ENCODE data around the gene LRRC57. TPM values are rescaled to one million over a fixed set of nuclear protein-coding genes. Genes with fewer than 3 reads are reported as not detected.
A peak's percentile ranks its signal among the peaks of the same experiment; 100 is the strongest.

LRRC57 gene
- total RNA-seq, 1 donor from 2014 or later: 30.7 TPM

DNA sequence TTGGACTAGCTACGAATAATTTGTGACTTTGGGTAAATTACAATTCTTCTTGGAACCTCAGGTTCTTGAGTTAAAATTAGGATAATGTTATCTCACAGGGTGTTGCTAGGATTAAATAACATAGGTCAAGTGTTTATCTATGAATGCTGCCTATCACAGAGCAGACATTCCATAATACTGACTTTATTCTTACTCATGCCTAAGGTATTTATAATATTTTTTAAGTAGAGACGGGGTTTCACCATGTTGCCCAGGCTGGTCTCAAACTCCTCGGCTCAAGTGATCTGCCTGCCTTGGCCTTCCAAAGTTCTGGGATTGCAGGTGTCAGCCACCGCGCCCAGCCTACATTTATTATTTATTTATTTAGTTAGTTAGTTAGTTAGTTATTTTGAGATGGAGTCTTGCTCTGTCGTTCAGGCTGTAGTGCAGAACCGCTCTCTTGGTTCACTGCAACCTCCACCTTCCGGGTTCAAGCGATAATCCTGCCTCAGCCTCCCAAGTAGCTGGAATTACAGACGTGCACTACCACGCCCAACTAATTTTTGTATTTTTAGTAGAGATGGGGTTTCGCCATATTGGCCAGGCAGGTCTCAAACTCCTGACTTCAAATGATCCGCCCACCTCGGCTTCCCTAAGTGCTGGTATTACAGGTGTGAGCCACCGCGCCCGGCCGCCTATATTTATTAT, 56.9 kb downstream of the LRRC57 start:
- peak; percentile 77 for DNase-seq (ENCODE audit: low read depth)

DNA sequence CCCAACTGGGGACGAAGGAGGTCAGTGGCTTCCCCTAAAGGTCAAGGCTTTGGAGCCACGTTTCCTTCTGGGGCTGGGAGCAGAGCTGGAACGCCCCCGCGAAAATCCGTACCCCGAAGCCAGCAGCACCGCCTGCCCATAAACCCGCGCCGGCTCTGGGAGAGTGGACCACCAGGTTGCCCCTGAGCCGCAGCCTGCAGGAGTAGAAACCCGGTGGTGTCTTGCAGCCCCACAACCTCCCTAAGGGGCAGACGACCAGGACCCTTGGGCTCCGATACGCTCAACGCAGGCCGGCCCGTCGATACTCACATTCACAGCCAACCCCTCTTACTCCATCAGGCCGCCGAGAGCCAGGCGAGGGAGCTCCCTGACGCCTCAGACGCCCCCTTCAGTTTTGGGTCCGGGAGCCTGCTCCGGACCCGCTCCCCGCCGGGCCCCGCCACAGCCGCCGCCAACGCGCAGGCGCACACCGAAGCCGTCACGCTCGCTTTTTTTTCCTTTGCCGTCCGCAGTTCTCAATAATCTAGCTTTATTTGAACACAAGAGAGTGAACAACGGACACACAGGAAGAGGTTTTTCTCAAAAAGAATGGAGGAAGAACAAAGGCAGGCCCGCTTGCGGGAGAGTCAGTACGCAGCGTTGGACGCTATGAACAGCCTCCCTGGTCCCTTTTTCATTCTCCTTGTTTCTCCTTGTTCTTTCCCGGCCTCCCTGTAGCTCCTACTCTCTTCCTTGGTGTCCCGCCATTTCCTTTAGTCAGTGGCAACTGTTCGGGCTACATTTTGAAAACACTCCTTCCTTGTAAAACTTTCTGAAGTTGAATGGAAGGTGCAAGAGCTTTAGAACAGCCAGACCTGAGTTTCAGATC, 57.7 kb downstream of the LRRC57 start, which contains the start of gene ZNF106:
ZNF106 (minus strand) TSS at position 471 of the 868 bp plus-strand sequence. CDS start 18,852 bp downstream, outside the sequence.
- DNase-seq (ENCODE audit: low read depth): peak; percentile 86

DNA sequence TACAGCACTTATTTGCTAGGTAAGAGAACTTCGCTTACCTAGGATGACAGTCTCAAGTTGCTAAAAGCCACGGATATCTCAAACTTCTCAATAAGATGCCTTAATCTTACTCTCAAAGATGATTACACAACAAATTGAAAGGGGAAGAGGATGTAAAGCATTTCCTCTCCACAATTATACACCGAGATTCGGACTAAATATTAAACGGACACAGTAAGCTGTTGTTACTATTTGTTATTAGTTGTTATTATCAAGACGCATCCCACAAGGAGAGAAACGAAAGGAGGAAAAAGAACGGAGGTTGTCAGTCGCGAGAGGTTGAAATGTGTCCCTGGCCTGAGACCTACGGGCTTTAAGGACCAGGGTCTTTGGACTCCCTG, 58.3 kb downstream of the LRRC57 start:
- DNase-seq (ENCODE audit: low read depth): peak; percentile 9

Other genes with a start within 250 kb of the LRRC57 start
- 0.35 and 3.6 TPM in 2 replicates for gene CAPN3, start 189.3 kb downstream of the LRRC57 start, total RNA-seq
- 28.3 and 52.8 TPM in 2 replicates for gene ZNF106, start 57.7 kb downstream of the LRRC57 start, total RNA-seq
- gene SNAP23, start 53.2 kb downstream of the LRRC57 start, total RNA-seq: 112 and 168 TPM in 2 replicates
- gene HAUS2, start within 50 bp of the LRRC57 start, total RNA-seq: 35.3 and 92.9 TPM in 2 replicates
- 2.1 and 11.3 TPM in 2 replicates for gene STARD9, start 26.8 kb upstream of the LRRC57 start, total RNA-seq
- 4.2 and 13.0 TPM in 2 replicates for gene CDAN1, start 188.3 kb upstream of the LRRC57 start, total RNA-seq